Tibial artery (tissue), 4 donors: ENCODE results near the gene TRIM41.
"Not testable (repeated sequence)": the region's sequence is repeated elsewhere in the genome, so short reads cannot be mapped to it uniquely, and the experiment has no call there.

Source experiments
- DNase-seq, 2 donors: peaks; one replicate each; pipeline ENCODE4 v3.0.0-alpha.2; 2019
- H3K27ac ChIP-seq, 2 donors: fragments of 200-600 bp; sonication (generic) in 1 of 2; 1 replicate in 1 of 2; 2 replicates in 1 of 2; pipeline ENCODE4 v1.5.1; 2018 to 2019; ENCODE audit warnings: mild to moderate bottlenecking in 1 of 2
- H3K27me3 ChIP-seq, 2 donors: fragments of 200-600 bp; sonication (generic) in 1 of 2; one replicate each; pipeline versions ENCODE4 v1.5.1 to v1.6.0; 2016 to 2019
- H3K36me3 ChIP-seq, 3 donors: fragments of 200-600 bp; sonication (generic) in 2 of 3; one replicate each; pipeline ENCODE4 v1.5.1; 2016 to 2019; ENCODE audit warnings: mild to moderate bottlenecking in 2 of 3
- H3K4me1 ChIP-seq, 4 donors: fragments of 200-600 bp; sonication (generic) in 2 of 4; 1 replicate in 3 of 4; 2 replicates in 1 of 4; pipeline ENCODE4 v1.5.1; 2016 to 2019
- H3K4me3 ChIP-seq, 2 donors: fragments of 200-600 bp; sonication (generic) in 1 of 2; 1 replicate in 1 of 2; 2 replicates in 1 of 2; pipeline ENCODE4 v1.5.1; 2018 to 2019; ENCODE audit warnings: mild to moderate bottlenecking in 2 of 2
- H3K9me3 ChIP-seq, 3 donors: fragments of 200-600 bp; sonication (generic) in 1 of 3; one replicate each; pipeline ENCODE4 v1.5.1; 2016 to 2019
- intact Hi-C: fragments of 100-400 bp; cut with DNase I; formaldehyde crosslinking; loops from one replicate; pipeline ENCODE4 v1.15.0; 2023; ENCODE audit warnings: low total_unique reads
- TF ChIP-seq, protein P1 (sequence below), 2 experiments: fragments of 200-600 bp in 1 of 2; fragments of 450-650 bp in 1 of 2; IDR thresholded peaks; one replicate each; pipeline ENCODE4 v1.5.1; 2017 to 2019; ENCODE audit warnings: antibody characterized with exemption in 2 of 2, mild to moderate bottlenecking in 1 of 2, moderate library complexity in 1 of 2

TRIM41 gene

DNA sequence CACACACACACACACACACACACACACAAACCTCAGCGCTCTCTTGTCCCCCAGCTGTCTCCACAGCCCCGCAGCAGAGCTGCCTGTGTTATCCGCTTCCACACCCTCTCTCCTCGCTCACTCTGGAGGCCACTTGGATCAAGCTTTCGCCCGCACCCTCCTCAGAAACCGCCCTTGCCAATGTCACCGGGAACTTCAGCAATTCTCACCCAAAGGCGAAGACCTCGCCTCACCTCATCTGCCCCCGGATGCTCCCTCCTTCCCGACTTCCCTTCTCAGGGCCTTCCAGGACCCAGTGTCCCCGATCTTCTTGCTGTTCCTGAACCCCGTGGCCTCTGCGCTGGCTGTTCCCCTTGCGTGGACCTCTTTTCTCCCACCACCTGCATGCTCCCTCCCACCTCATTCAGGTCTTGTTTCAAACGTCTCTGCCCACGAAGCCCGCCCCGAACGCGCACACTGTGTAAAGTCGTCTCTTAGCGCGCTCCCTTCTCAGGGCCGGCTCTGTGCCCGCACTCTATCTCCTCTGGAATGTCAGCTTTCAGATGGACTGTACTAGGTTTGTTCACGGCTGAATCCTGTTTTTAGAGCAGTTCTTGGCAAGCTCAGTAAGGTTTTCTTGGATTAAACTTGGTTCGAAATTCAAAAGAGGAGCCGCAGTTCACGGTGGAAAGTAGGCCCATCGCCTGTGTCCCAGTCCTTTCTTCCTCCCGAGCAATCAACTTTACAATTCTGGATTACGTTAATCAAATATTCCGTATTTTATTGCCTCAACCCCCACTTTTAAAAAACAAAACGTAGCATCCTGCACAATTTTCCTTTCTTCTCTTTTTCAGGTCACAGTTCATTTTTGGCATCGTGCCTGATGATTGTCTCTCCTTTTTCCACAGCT, 17.1 kb upstream of the TRIM41 start:
- Histone ChIP-seq H3K4me1 (peaks cover 0 to 27% (median 23%) of the 10 kb centered on the region in 4 donors), H3K9me3 (no peaks in the 10 kb centered on the region), H3K36me3 (no peaks in the 10 kb centered on the region), H3K27ac (peak overlapping the region; percentile 86 to 91), H3K4me3 (peak overlapping the region; percentile 69 to 84), H3K27me3 (no peaks in the 10 kb centered on the region)
- TF ChIP-seq, protein P1, sequence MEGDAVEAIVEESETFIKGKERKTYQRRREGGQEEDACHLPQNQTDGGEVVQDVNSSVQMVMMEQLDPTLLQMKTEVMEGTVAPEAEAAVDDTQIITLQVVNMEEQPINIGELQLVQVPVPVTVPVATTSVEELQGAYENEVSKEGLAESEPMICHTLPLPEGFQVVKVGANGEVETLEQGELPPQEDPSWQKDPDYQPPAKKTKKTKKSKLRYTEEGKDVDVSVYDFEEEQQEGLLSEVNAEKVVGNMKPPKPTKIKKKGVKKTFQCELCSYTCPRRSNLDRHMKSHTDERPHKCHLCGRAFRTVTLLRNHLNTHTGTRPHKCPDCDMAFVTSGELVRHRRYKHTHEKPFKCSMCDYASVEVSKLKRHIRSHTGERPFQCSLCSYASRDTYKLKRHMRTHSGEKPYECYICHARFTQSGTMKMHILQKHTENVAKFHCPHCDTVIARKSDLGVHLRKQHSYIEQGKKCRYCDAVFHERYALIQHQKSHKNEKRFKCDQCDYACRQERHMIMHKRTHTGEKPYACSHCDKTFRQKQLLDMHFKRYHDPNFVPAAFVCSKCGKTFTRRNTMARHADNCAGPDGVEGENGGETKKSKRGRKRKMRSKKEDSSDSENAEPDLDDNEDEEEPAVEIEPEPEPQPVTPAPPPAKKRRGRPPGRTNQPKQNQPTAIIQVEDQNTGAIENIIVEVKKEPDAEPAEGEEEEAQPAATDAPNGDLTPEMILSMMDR (IDR thresholded peaks at IDR 0.05) = no peak
- intact Hi-C loops = loop anchor here (2.0 kb wide), 2 partner anchors 13 to 17 kb away; no protein-coding TSS in a partner anchor
- DNase-seq = no peak

DNA sequence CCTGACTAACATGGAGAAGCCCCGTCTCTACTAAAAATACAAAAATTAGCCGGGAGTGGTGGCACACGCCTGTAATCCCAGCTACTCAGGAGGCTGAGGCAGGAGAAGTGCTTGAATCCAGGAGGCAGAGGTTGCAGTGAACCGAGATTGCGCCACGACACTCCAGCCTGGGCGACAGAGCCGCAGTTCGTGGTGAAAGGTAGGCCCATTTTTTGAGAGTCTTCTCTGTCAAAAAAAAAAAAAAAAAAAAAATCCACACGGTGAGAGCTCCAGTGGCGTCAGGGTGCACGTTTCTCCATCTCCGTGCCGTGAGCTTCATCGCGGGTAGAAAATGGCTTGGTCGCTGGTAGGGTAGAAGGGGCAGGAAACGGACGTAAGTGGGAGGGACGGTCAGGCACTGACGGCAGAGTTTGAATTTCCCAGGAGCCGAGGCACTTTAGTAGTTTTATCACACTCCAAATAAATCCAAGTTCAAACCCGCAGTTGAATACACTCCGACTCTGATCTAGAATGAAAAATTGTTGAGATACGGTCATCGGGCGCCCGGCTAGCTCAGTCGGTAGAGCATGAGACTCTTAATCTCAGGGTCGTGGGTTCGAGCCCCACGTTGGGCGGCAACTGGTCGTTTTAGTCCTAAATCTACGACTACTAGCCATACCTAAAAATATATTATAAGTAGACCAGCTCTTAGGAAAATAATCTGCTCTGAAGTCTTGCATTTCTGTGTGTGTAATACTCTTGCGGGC, 15.7 kb upstream of the TRIM41 start:
- peak overlapping the region; percentile 86 to 91 for H3K27ac ChIP-seq
- peak; percentile 77 to 90 for DNase-seq
- H3K27me3 ChIP-seq = no peaks in the 10 kb centered on the region
- no peaks in the 10 kb centered on the region for H3K9me3 ChIP-seq
- H3K4me1 ChIP-seq = peaks cover 0 to 27% (median 23%) of the 10 kb centered on the region in 4 donors
- TF ChIP-seq, protein P1 (IDR thresholded peaks at IDR 0.05) = no peak
- peak overlapping the region; percentile 69 to 84 for H3K4me3 ChIP-seq
- H3K36me3 ChIP-seq = no peaks in the 10 kb centered on the region
- intact Hi-C loops = loop anchor here (2.0 kb wide), 1 partner anchor 19 kb away; no protein-coding TSS in a partner anchor

GRCh38 chr5:181207960-181208253, 15.2 kb upstream of the TRIM41 start:
- no peak for DNase-seq
- Histone ChIP-seq H3K9me3 (no peaks in the 10 kb centered on the region), H3K36me3 (no peaks in the 10 kb centered on the region), H3K27me3 (no peaks in the 10 kb centered on the region), H3K4me1 (peaks cover 0 to 27% (median 23%) of the 10 kb centered on the region in 4 donors), H3K4me3 (peak overlapping the region; percentile 69 to 84), H3K27ac (peak overlapping the region; percentile 86 to 91)
- intact Hi-C loops = loop anchor here (2.0 kb wide), 1 partner anchor 19 kb away; no protein-coding TSS in a partner anchor
- TF ChIP-seq, protein P1 (IDR thresholded peaks at IDR 0.05) = no peak

DNA sequence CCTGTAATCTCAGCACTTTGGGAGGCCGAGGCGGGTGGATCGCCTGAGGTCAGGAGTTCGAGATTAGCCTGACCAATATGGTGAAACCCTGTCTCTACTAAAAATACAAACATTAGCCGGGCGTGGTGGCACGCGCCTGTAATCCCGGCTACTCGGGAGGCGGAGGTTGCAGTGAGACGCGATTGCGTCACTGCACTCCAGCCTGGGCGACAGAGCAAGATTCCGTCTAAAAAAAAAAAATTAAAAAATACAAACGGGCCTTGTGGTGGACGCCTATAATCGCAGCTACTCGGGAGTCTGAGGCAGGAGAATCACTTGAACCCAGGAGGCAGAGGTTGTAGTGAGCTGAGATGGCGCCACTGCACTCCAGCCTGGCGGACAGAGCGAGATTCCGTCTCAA, 14.1 kb upstream of the TRIM41 start:
- H3K4me3 ChIP-seq, intact Hi-C loops, H3K27me3 ChIP-seq, DNase-seq, H3K36me3 ChIP-seq, H3K9me3 ChIP-seq, H3K27ac ChIP-seq: not testable (repeated sequence)
- peaks cover 0 to 24% (median 17%) of the 10 kb centered on the region in 4 donors for H3K4me1 ChIP-seq

DNA sequence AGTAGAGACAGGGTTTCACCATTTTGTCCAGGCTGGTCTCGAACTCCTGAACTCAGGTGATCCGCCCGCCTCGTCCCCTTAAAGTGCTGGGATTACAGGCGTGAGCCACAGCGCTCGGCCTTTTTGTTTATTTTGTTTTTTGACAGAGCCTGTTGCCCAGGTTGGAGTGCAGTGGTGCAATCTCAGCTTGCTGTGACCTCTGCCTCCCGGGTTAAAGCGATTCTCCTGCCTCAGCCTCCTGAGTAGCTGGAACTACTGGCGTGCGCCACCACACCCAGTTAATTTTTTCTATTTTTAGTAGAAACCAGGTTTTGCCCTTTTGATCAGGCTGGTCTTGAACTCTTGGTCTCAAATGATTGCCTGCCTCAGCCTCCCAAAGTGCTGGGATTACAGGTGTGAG, 12.9 kb upstream of the TRIM41 start:
- DNase-seq, H3K9me3 ChIP-seq, H3K27ac ChIP-seq, H3K36me3 ChIP-seq, H3K4me3 ChIP-seq, H3K27me3 ChIP-seq, intact Hi-C loops: not testable (repeated sequence)
- peaks cover 0 to 14% (median 13%) of the 10 kb centered on the region in 4 donors for H3K4me1 ChIP-seq

DNA sequence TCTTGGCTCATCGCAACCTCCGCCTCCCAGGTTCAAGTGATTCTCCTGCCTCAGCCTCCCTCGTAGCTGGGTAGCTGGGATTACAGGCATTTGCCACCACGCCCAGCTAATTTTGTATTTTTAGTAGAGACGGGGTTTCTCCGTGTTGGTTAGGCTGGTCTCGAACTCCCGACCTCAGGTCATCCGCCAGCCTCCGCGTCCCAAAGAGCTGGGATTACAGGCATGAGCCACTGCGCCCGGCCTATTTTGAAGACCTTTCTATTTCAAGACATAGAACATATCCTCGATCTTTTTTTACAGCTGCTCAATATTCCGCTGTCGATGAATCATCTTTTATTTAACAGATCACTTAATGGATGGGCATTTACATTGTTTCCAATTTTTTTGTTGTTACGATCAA, 12.4 kb upstream of the TRIM41 start:
- H3K27ac ChIP-seq, H3K4me3 ChIP-seq, H3K9me3 ChIP-seq, H3K27me3 ChIP-seq, H3K4me1 ChIP-seq, intact Hi-C loops, DNase-seq, H3K36me3 ChIP-seq: not testable (repeated sequence)

DNA sequence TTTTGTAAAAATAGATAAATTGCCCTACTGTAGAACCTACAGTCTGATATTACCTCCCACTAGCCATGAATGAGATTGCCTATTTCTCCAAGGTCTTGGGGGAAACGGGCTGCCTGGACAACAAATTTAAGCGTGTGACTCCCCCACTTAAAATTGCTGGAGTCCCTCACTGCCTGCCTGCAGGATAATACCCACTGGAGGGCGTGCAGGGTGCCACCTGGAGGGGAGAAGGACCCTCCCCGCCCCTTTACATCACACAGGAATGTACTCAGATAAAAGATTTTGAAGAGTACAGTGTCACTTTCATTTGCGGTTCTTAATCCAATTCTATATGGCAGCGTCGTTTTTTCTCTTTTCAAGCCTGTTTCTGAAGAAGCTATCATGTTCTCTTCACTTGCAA, 11.9 kb upstream of the TRIM41 start:
- H3K4me3 ChIP-seq = no peak overlapping the region
- H3K36me3 ChIP-seq = no peaks in the 10 kb centered on the region
- no peaks in the 10 kb centered on the region for H3K9me3 ChIP-seq
- H3K27me3 ChIP-seq = no peaks in the 10 kb centered on the region
- H3K4me1 ChIP-seq = peaks cover 0 to 8% (median 5%) of the 10 kb centered on the region in 4 donors
- TF ChIP-seq, protein P1 (IDR thresholded peaks at IDR 0.05) = no peak
- intact Hi-C loops = no loop called here
- no peak for DNase-seq
- H3K27ac ChIP-seq = no peak overlapping the region
